Breast epithelium (tissue), 3 donors: ENCODE results near the gene PPP1R1C.

Source experiments
- POLR2A ChIP-seq: fragments of 450-650 bp; IDR thresholded peaks from one replicate; pipeline ENCODE4 v1.6.1; 2016; ENCODE audit warnings: antibody characterized with exemption, mild to moderate bottlenecking, moderate library complexity
- POLR2AphosphoS5 ChIP-seq, 3 donors: sonication (generic); formaldehyde crosslinking; IDR thresholded peaks; one replicate each; pipeline ENCODE4 v1.6.1; 2017; ENCODE audit warnings: antibody characterized with exemption in 3 of 3
- TF ChIP-seq, protein P1 (sequence below), 3 donors: fragments of 450-650 bp; IDR thresholded peaks; one replicate each; pipeline ENCODE4 v1.5.1; 2016 to 2017; ENCODE audit warnings: antibody characterized with exemption in 3 of 3, mild to moderate bottlenecking in 3 of 3, moderate library complexity in 3 of 3

DNA sequence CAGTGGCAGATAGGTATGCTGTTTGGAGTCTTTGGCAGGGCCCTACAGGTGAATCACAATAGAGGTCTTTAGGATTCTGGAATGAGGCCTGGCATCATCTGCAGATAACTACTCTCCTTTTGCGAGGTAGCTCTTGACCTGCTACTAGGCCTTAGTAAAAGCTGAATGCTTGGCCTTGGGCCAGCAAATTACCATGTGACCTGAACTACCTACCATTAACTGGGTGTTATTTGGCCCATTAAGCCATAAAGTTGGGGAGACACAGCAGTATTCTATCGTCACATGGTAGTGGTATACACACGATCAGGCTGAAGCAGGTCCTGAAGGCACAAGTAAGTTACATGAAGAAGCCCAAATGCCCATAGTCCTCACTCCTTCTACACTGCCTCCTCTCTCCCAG is 178.2 kb downstream of the PPP1R1C start:
- no peak for TF ChIP-seq POLR2A
- TF ChIP-seq POLR2AphosphoS5 (IDR thresholded peaks at IDR 0.05), result no peak
- TF ChIP-seq, protein P1, sequence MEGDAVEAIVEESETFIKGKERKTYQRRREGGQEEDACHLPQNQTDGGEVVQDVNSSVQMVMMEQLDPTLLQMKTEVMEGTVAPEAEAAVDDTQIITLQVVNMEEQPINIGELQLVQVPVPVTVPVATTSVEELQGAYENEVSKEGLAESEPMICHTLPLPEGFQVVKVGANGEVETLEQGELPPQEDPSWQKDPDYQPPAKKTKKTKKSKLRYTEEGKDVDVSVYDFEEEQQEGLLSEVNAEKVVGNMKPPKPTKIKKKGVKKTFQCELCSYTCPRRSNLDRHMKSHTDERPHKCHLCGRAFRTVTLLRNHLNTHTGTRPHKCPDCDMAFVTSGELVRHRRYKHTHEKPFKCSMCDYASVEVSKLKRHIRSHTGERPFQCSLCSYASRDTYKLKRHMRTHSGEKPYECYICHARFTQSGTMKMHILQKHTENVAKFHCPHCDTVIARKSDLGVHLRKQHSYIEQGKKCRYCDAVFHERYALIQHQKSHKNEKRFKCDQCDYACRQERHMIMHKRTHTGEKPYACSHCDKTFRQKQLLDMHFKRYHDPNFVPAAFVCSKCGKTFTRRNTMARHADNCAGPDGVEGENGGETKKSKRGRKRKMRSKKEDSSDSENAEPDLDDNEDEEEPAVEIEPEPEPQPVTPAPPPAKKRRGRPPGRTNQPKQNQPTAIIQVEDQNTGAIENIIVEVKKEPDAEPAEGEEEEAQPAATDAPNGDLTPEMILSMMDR (IDR thresholded peaks at IDR 0.05), result no peak
